Upper lobe of left lung (tissue), 6 donors: ENCODE results near the gene NAP1L4. TPM values are rescaled to one million over a fixed set of nuclear protein-coding genes. Genes with fewer than 3 reads are reported as not detected.

Experiments used
- ATAC-seq, 2 donors: fragments of 200-7000 bp; cut with Tn5 transposase; one replicate each; pipeline ENCODE4 v1.9.1; 2022; ENCODE audit warnings: mild to moderate bottlenecking in 2 of 2, moderate library complexity in 2 of 2; ENCODE audit not compliant: low FRiP score in 2 of 2
- DNase-seq, 2 donors: peaks; one replicate each; pipeline ENCODE4 v3.0.0-alpha.2; 2019 to 2020
- H3K27ac ChIP-seq, 4 donors: fragments of 200-600 bp; sonication (generic); one replicate each; pipeline ENCODE4 v1.5.1; 2016 to 2019
- H3K27me3 ChIP-seq, 4 donors: fragments of 200-600 bp; sonication (generic); one replicate each; pipeline ENCODE4 v1.5.1; 2017 to 2019
- H3K36me3 ChIP-seq, 4 donors: fragments of 200-600 bp; sonication (generic); one replicate each; pipeline ENCODE4 v1.5.1; 2016 to 2019
- H3K4me1 ChIP-seq, 4 donors: fragments of 200-600 bp; sonication (generic); one replicate each; pipeline ENCODE4 v1.5.1; 2018 to 2019
- H3K4me3 ChIP-seq, 4 donors: fragments of 200-600 bp; sonication (generic); one replicate each; pipeline ENCODE4 v1.5.1; 2017 to 2019; ENCODE audit warnings: mild to moderate bottlenecking in 2 of 4, moderate library complexity in 1 of 4
- H3K9me3 ChIP-seq, 4 donors: fragments of 200-600 bp; sonication (generic); one replicate each; pipeline ENCODE4 v1.5.1; 2018 to 2019
- EP300 ChIP-seq, 4 donors: sonication (generic); formaldehyde crosslinking; IDR thresholded peaks; one replicate each; pipeline ENCODE4 v1.5.1; 2017; ENCODE audit warnings: antibody characterized with exemption in 4 of 4, control low read depth in 2 of 4
- POLR2A ChIP-seq, 4 donors: fragments of 450-650 bp; IDR thresholded peaks; one replicate each; pipeline ENCODE4 v1.5.1; 2016 to 2017; ENCODE audit warnings: antibody characterized with exemption in 4 of 4, mild to moderate bottlenecking in 2 of 4
- POLR2AphosphoS5 ChIP-seq, 2 donors: sonication (generic); formaldehyde crosslinking; IDR thresholded peaks; one replicate each; pipeline ENCODE4 v1.5.1; 2017; ENCODE audit warnings: antibody characterized with exemption in 2 of 2
- WGBS, 2 donors: methylation state at CpG; one replicate each; pipeline ENCODE4 v1.1.5; 2017 to 2018; 5-methylcytosine and 5-hydroxymethylcytosine counted together
- total RNA-seq, 6 donors: library from RNA; depleted of rRNA in 4 of 6; stranded (reverse); fragments of >200 nt in 4 of 6; gene quantifications; one replicate each; pipeline versions ENCODE4 v1.1.0 to v1.2.1, GENCODE V29; 2016 to 2021
- TF ChIP-seq, protein P1 (sequence below), 6 experiments: fragments of 450-650 bp in 4 of 6; fragments of 200-600 bp in 2 of 6; sonication (generic) in 2 of 6; IDR thresholded peaks; one replicate each; pipeline ENCODE4 v1.5.1; 2016 to 2019; ENCODE audit warnings: antibody characterized with exemption in 6 of 6
- donor health status: DM: no; HTN: no; CAD: no; lungs with moderate emphysema.
- donor health status: DM: no; HTN: yes; CAD: no; lungs with severe emphysema.

The NAP1L4 gene
- total RNA-seq, 6 donors from 2014 or later: 81.1 to 194 (median 103) TPM

DNA sequence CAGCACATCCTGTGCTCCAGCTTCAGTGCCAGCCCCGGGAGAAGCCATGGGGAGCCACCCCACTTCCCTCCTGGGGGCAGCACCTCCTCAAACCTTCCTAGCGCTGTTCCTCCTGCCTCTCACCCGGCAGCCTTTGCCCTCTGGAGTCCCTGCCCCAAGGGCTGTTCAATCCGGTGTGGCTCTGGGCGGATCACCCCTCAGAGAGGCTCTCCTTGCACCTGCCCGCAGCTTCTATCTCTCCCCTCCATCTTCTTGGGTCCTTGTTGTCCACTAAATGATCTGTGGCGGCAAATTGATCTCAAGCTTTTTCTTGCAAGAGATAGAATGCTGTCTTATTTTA is 88.5 kb downstream of the NAP1L4 start:
- no peak for ATAC-seq
- no peak for DNase-seq
- Histone ChIP-seq H3K36me3 (no peaks in the 10 kb centered on the region), H3K4me1 (peaks cover 29 to 49% (median 39%) of the 10 kb centered on the region in 4 donors), H3K27me3 (no peaks in the 10 kb centered on the region), H3K4me3 (peak overlapping the region in 1 of 4 donors; percentile 66), H3K27ac (no peak overlapping the region), H3K9me3 (no peaks in the 10 kb centered on the region)
- WGBS, 2 donors: 73 to 93% methylated on average over 7 of the region's 7 CpGs
- TF ChIP-seq, protein P1, sequence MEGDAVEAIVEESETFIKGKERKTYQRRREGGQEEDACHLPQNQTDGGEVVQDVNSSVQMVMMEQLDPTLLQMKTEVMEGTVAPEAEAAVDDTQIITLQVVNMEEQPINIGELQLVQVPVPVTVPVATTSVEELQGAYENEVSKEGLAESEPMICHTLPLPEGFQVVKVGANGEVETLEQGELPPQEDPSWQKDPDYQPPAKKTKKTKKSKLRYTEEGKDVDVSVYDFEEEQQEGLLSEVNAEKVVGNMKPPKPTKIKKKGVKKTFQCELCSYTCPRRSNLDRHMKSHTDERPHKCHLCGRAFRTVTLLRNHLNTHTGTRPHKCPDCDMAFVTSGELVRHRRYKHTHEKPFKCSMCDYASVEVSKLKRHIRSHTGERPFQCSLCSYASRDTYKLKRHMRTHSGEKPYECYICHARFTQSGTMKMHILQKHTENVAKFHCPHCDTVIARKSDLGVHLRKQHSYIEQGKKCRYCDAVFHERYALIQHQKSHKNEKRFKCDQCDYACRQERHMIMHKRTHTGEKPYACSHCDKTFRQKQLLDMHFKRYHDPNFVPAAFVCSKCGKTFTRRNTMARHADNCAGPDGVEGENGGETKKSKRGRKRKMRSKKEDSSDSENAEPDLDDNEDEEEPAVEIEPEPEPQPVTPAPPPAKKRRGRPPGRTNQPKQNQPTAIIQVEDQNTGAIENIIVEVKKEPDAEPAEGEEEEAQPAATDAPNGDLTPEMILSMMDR (IDR thresholded peaks at IDR 0.05): no peak
- no peak for TF ChIP-seq POLR2AphosphoS5 (IDR thresholded peaks at IDR 0.05)
- TF ChIP-seq POLR2A (IDR thresholded peaks at IDR 0.05): no peak
- TF ChIP-seq EP300 (IDR thresholded peaks at IDR 0.05): no peak

DNA sequence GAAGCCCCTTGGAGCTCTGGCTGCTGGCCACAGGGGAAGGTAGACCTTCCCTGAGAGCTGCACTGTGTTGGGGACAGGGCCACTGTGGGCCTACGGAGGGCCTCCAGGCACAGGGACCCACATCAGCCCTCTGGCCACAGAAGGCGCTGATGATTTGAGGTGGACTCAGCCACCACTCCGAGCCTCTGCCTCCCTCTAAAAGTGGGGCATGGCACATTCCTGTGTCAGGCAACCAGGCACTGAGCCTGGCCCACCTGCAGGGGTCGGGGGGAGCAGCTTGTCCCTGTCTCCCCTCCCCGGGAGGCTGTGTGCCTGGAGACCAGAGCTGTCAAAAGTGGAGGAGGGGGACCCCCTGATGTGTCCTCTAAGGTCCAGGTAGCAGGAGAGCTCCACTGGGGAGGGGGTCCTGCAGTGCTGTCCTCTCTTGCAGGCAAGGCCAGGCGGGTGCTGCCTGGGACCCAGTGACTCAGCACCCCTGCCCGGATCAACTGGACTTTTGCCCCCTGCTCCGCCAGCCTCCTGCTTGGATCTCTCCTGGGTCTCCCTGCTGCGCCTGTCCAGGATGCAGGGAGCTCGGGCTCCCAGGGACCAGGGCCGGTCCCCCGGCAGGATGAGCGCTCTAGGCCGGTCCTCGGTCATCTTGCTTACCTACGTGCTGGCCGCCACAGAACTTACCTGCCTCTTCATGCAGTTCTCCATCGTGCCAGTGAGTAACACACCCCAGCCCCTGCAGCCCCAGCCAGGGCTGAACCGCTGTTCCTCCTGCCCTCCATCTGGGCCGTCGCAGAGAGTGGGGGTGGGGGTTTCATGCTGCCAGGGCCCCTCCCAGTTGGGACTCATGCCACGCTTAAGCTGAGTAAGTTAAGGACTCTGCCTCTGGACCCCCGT is 89.1 kb downstream of the NAP1L4 start:
- ATAC-seq (no peak), DNase-seq (peak in 1 of 2 donors; percentile 64)
- Histone ChIP-seq H3K4me3 (peak overlapping the region in 3 of 4 donors; percentile 66 to 74 (median 74)), H3K4me1 (peaks cover 34 to 55% (median 45%) of the 10 kb centered on the region in 4 donors), H3K36me3 (no peaks in the 10 kb centered on the region), H3K27me3 (no peaks in the 10 kb centered on the region), H3K27ac (peak overlapping the region; percentile 77 to 94 (median 88)), H3K9me3 (no peaks in the 10 kb centered on the region)
- 87% methylated on average over 9 to 22 of the region's 23 CpGs for WGBS, 2 donors
- TF ChIP-seq POLR2AphosphoS5 (IDR thresholded peaks at IDR 0.05): no peak
- no peak for TF ChIP-seq EP300 (IDR thresholded peaks at IDR 0.05)

DNA sequence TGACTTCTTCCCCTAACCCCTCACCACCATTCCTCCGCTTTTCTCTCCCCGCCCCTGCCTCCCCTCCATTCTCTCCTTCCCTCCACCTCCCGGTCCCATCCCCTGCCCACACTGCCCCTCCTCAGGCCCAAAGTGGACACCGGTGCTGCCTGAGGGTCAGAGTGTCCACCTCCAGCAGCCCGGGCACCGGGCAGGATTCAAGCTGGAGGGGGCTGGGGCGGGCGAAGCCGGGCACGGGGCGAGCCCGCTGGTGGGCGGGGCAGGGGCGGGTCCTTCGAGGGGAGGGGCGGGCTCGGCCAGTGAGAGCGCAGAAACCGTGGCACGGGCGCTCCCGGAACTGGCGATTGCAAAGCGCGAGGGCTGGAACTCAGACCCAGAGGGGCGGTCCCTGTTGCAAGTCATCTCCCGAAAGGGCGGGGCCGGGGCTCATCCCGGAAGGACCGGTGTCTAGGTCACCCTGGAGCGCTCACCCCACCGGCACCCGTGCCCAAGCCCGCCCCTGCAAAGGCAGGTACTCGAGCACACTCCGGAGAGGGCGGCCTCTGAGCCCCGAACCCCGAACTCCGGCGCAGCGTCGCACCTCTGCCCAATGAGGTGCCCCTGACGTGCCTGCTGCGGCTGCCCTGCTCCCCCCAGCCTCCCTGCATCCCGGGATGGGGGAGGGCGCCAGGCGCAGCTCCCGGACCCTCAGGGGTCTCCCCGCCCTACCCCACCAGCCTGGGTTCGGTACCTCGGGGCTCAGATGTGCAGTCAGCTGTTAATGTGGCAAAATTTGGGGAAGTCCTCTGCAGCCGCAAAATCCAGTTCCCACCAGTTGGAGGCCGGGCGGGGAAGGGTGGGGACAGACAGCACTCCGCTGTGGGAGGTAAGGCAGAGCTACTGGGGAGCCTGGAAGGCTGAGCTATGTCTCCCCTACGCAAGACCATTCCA is 90.0 kb downstream of the NAP1L4 start:
- Histone ChIP-seq H3K36me3 (no peaks in the 10 kb centered on the region), H3K27ac (peak overlapping the region; percentile 77 to 94 (median 88)), H3K9me3 (no peaks in the 10 kb centered on the region), H3K4me3 (peak overlapping the region; percentile 66 to 77 (median 74)), H3K4me1 (peaks cover 38 to 63% (median 50%) of the 10 kb centered on the region in 4 donors), H3K27me3 (no peaks in the 10 kb centered on the region)
- peak; percentile 89 to 95 for ATAC-seq
- WGBS, 2 donors: 11 to 30% methylated on average over 7 to 28 of the region's 58 CpGs
- peak in 3 of 4 donors; percentile 16 to 77 (median 44) for TF ChIP-seq POLR2A (IDR thresholded peaks at IDR 0.05)
- TF ChIP-seq, protein P1 (IDR thresholded peaks at IDR 0.05): no peak
- peak in 1 of 2 donors; percentile 54 for TF ChIP-seq POLR2AphosphoS5 (IDR thresholded peaks at IDR 0.05)
- peak in 1 of 4 donors; percentile 4 for TF ChIP-seq EP300 (IDR thresholded peaks at IDR 0.05)
- peak; percentile 95 to 99 for DNase-seq

DNA sequence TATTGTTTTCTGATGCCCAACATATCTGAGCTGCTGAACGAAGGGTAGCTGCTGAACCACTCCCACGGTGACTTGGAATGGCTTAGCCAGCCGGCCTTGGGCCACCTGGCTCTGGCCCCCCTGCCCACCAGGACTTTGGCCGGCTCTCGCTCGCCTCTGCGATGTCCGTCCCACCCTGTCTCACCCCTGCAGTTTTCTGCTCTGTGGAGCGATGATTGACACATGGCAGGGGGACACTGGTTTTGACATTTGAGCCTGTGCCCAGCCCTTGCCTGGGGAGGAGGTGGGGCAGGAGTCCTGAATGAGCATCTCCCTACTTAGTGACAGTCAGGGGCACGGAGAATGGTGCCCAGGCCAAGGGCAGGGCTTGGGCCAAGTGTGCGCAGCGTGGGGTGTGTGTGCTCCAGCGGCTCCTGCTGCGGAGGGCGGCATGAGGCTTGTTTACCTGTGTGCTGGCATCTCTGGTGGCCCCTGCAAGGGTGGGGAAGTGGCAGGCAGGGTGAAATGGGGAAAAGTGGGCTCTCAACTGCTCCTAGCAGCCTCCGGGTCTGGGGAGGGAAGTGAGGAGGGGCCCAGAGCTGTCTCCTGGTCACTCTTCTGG is 90.8 kb downstream of the NAP1L4 start:
- Histone ChIP-seq H3K27me3 (no peaks in the 10 kb centered on the region), H3K4me3 (peak overlapping the region in 3 of 4 donors; percentile 66 to 74 (median 74)), H3K27ac (peak overlapping the region; percentile 77 to 94 (median 88)), H3K9me3 (no peaks in the 10 kb centered on the region), H3K4me1 (peaks cover 38 to 63% (median 50%) of the 10 kb centered on the region in 4 donors), H3K36me3 (no peaks in the 10 kb centered on the region)
- TF ChIP-seq POLR2AphosphoS5 (IDR thresholded peaks at IDR 0.05) (no peak), POLR2A (IDR thresholded peaks at IDR 0.05) (no peak), EP300 (IDR thresholded peaks at IDR 0.05) (no peak)
- TF ChIP-seq, protein P1 (IDR thresholded peaks at IDR 0.05): no peak
- 90 to 91% methylated on average over 16 of the region's 16 CpGs for WGBS, 2 donors
- ATAC-seq: no peak
- DNase-seq: peak in 1 of 2 donors; percentile 67
